Endometrium (tissue), 2 donors: Measurements from ENCODE around the gene TPPP.

Experiments used
- FAIRE-seq: peaks from 2 replicates; lab custom pipeline; 2012; peaks lifted over from hg19 to GRCh38; lab: Jason Lieb, UNC
- donor health status: control.
- donor health status: control.

The TPPP gene

DNA sequence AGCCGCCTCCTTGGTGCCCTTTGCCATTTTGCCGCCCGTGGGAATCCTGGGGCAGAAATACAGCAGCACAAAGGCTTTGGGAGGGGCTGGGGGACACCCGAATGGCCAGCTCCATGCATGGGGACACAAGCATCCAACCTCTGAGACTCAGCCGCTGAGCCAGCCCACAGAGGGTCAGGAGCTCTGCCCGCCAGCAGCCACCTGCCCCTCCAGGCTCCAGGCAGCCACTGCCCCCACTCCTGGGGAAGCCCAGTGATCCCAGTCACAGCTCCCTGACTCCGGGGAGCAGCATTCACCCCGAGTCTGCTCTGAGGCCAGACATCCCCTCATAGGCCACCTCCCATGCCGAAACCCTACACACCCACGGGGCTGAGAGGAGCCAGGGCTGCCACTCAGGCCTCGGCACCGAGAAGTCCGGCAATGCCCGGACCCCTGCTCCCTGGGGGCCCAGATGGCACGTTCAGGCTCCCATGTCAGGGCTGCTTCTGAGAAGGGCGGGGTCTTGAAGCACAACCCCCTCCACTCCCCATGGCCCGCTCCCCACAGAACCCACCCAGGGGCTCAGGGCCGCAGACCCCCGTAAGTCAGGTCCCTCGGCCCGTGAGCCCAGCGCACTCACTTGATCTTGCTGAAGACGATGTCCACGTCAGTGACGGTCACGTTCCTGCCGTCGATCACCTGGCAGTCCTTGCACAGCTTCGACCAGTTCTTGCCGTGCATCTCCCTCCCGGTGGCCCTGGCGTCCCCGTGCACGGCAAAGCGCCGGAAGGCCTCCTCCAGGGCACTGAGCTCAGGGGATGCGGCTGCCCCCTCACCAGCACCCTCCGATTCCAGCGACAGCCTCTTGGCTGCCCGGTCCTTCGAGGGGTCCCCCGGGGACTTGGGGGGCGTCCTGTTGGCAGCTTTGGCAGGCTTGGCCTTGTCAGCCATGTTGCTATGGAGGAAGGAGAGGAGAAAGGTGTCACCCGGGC is 15.7 kb downstream of the TPPP start:
- no peak for FAIRE-seq

DNA sequence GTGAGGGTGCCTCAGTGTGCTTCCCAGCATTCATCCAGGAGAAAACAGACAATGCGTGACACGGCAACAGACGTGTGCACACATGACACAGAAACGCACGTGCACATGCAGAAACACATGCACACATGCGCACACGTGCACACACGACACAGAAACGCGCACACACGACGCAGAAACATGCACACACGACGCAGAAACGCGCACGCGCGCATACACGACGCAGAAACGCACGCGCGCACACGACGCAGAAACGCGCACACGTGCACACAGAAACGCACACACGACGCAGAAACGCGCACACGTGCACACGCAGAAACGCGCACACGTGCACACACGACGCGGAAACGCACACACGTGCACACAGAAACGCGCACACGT is 16.5 kb downstream of the TPPP start:
- FAIRE-seq = no peak

GRCh38 chr5:675871-676698 is 17.1 kb downstream of the TPPP start:
- FAIRE-seq = no peak

- FAIRE-seq = no peak
Measured at GRCh38 chr5:675111-675870, 17.9 kb downstream of the TPPP start.

DNA sequence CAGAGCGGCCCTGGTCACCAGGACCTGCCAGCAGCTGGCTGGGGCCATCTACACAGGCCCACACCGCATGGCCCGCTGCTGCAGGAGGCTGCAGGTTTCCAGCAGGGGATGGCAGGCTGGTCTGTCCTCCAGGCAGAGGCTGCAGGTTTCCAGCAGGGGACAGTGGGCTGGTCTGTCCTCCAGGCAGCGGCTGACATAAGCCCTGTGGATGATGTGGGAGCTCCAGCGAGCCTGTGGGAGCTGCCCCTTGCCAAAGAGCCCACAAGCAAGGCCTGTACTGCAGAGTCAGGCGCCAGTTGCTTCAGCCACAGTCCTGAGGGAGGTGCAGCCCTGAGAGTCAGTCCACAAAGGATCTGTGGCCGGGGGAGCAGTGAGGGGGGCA is 18.5 kb downstream of the TPPP start:
- FAIRE-seq = no peak

DNA sequence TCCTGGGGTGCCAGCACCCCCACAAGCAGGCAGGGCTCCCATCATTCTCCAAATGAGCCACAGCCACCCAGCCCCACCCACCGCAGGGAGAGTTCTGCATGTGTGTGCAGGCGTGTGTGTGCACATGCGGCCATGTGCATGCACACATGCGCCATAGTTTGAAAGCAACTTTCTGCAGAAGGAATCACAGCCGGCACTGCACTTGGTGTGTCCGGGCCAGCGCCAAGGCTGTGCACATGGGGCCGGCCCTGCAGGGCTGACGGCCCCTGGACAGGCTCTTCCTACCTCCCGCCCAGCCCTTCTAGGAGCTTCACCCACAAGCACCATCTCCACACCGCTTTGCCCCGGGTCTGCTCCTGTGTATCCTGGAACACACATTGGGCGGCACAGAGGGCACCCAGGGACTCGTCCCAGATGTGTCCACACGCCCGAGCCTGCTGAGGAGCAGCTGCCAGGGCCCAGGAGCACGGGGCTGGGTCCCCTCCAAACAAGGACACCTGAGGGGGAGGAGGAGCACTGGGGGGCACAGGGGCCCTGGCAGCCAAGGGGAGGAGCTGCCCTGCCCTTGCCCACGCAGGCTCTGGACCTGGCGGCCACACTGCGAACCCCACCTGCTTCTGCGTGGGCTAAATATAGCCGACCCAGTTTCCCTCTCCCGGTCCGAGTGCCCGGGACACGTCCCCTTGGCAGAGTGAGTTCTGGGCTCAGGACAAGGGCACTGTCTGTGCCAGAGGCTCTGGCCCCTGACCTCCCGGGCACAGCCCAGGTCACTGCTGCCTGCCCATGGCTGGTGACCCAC is 19.1 kb downstream of the TPPP start:
- no peak for FAIRE-seq

GRCh38 chr5:673161-673830 is 19.9 kb downstream of the TPPP start:
- no peak for FAIRE-seq

DNA sequence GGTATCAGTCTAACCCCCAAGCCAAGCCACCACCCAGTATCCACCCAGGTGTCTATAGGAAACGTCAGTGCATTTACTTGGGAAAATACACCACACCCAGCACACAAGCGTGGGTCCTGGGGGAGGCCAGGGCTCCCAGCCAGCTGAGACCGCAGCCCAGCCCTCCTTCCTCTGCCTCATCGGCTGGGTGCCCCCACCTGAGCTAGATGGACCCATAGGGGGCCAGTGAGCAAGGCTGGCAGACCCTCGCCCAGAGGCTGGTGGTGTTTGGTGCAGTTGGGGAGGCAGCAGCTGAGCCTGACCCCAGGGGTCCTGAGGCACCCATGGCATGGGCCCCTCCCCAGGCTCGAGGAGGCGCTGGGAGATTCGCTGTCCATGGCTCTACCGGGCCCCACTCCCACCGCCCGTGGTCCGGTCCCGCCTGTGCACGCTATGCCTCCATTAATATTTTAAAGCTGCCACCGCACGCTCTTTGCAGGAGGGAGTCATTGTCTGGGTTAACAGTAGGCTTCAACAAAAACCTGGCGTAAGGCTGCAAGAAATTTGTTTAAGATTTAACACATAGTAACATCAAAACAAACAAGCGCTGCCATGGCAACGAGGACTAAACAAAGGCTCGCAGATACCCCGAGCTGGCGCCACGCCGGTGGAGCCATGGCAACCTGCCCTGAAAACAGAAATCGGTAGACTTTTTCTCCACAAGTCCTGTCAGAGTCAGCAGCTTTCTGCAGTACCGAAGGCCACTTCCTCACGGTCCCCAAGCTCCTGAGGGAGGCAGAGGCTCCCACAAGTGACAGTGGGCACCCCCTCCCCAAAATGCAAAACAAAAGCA is 20.6 kb downstream of the TPPP start:
- peak; percentile 50 for FAIRE-seq

GRCh38 chr5:671459-672328 is 21.5 kb downstream of the TPPP start:
- FAIRE-seq = no peak

DNA sequence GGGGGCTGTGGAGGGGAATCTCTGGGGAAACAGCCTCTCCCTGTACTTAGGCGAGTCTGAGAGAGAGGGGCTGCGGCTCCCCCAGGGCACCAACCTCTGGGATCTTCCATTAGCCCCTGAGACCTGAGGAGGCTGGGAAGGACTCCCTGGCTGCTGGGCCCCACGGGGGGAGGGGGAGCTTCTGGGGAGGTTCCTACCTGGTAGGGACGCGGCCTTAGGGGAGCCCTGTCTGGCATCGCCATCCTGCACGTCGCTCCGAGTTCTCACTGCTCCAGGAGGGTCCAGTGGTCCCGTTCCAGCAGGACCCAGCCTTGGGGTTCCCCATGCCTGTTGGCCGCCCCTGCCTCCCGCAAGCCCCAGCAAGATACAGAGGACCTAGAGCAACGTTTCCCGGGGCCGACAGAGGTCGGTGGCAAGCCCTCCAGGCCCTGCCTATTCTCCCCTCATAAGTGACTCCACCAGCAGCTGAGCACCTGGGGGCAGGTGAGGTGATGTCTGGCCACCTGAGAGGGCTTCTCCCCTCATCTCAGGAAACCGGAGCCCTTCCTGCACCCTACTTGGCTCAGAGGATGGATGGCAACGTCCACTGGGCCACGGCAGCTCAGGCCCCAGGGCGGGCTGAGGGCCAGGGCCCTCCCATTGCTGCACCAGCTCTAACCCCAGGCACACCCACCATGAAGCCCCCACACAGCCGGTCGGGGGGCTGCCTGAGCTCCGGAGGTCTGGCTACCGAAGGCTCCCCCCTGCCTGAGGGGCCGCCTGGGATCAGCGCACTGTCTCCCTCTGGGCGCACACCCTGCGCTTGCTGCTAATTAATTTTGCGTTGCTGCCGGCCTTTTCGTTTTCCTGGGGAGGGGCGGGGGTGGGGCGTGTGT is 22.5 kb downstream of the TPPP start:
- FAIRE-seq = no peak

DNA sequence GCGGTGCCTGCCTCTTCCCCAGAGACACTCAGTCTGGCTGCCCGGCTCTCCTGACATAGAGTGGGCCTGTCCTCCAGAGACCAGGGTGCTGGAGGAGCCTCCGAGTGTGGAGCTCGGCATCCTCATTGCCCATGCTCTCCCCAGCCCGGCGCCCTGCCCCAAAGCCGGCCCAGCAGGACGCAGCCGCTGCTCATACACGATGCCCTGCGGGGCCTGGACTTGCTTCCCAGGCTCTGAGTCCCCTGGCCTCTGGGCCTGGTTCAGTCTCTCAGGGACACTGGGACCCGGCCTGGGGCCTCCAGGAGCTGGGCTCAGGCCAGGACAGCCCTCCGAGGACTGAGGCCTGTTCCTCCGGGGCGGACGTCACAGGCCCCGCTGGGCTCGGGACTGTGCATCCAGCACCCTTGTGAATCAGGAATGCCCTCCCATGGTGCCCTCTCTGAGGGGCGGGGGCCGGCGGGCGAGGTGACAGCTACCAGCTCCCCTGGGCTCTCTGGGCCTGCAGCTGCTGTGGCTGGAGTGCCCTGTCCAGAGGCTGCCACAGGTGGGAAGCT is 23.2 kb downstream of the TPPP start:
- FAIRE-seq = no peak

DNA sequence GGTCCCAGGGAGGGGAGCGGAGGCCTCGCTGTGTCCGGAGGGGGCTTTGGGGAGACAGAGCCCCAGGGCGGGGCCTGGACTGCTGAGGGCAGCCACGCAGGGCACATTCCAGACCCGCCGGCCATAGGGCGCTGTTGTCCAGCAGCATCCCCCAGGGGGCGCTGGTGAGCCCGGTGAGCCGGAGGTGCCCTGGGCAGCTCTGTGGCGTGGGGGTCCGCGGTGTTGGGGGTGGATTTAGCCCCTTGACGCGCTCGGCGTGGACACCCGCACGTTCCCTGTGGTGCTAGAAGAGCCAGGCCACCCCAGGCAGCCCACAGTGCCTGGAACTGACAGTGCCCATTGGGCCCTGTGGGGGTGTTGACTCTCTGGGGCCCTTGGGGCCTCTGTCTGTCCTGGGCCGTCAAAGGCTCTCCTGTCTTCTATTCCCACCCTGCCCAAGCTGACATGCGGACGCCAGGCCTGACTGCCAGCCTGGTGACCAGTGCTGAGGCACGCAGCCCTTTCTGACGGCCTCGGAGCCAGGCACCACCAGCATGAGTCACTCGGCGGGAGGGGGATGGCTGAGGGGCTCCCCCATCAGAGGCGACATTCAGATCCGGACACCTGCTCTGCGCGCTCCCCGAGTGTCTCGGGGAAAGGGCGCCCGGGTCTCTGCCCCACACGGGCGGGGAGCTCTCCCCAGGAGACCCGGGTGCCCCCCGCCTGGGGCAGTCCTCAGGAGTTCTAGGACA is 23.9 kb downstream of the TPPP start:
- no peak for FAIRE-seq

GRCh38 chr5:668283-668995 is 24.7 kb downstream of the TPPP start:
- no peak for FAIRE-seq

DNA sequence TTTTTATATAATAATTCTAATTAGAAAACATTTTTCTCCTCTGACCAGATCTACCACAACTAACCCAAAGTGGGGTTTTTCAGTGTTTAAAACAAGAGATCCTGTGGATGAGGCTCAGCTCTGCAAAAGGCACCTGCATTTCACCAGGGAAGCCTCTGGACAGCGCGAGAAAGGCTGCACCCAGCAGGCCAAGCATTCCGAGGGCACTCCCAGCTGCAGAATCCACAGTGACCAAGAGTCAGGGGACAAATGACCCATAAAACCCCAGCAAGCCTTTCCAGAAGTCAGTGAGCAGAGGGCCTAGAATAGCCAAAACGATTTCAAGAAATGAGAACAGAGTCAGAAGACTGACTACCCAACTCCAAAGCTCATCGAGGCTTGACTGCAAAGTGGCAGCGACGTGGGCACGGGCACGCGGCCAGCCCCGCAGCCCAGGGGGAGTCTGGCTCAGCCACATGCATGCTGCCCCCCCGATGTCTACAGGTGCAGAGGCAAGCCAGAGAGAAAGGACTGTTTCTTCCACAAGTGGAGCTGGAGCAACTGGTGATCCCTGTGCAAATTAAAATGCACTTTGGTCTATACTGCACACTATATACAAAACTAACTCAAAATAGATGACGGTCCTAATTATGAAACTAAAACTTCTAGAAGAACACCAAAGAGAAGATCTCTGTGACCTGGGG is 26.2 kb downstream of the TPPP start:
- FAIRE-seq = no peak

DNA sequence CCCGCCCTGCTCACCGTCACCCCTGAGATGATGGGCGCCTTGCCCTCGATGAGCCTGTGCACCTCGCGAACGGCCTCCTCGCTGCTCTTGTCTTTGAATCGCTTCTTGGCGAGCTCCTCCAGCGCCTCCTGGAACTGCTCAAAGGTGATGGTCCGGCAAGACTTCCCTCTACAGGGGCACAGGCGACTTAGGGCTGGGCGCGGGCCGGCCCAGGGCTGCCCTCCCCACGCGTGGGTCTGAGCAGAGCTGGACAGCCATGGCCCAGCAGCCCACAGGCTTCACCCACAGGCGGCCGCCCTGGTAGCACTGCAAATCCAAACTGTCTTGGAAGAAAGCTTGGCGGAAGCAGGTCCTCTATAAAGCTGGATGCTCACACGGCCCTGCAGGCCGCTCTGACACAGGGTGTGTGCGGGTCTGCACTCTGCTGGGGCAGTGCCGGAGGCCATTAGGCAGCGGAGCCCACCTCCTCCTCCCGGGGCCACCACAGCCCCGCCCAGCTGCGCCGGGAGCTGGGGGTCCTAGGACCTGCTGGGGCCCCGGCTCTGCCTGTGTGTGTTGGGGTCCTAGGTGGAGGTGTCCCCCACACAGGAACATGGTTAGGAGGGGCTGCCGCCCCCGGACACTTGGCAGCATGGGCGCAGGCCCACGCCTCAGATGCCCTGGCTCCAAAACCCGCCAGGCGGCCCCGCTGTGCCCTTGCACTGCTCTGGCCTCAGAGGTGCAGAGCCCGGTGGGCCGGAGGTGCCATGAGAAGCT is 27.0 kb downstream of the TPPP start:
- no peak for FAIRE-seq
